GM18502 (cell line): ENCODE data around the gene GREM2.

ENCODE experiments used
- ATAC-seq: cut with Tn5 transposase; IDR thresholded peaks from one replicate; pipeline ENCODE4 v1.9.1; 2021; ENCODE audit warnings: mild to moderate bottlenecking; ENCODE audit not compliant: unreplicated experiment, poor library complexity

Gene GREM2

GRCh38 chr1:240567066-240567465 lies 44.9 kb downstream of the GREM2 start:
- ATAC-seq = no peak

DNA sequence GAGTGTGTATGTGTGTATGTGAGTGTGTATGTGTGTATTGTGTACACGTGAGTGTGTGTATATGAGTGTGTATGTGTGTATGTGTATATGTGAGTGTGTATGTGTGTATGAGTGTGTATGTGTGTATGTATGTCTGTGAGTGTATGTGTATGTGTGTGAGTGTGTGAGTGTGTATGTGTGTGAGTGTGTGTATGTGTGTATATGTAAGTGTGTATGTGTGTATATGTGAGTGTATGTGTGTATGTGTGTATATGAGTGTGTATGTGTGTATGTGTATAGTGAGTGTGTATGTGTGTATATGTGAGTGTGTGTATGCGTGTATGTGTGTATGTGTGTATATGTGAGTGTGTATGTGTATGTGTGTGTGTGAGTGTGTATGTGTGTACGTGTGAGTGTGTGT lies 49.2 kb downstream of the GREM2 start:
- no peak for ATAC-seq

GRCh38 chr1:240562111-240562590 lies 49.8 kb downstream of the GREM2 start:
- ATAC-seq = no peak

DNA sequence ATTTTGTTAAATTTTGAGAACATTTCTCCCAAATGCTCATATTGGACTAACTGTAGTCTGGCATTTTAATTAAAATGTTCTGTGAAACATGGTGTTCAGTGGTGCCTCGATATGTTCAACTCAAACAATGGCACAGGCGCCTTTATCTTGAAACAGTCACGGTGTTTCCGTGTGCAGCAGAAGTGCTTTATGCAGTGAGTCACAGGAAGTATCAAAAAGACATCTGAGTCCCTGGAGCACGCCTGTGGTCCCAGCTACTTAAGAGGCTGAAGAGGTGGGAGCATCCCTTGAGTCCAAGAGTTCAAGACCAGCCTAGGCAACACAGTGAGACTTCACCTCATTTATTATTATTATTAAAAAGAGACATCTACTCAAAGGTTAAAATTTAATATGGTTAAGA lies 52.2 kb downstream of the GREM2 start:
- no peak for ATAC-seq

GRCh38 chr1:240555524-240555923 lies 56.4 kb downstream of the GREM2 start:
- ATAC-seq = no peak

- ATAC-seq = no peak
Observed at GRCh38 chr1:240553351-240553750, 58.6 kb downstream of the GREM2 start.

GRCh38 chr1:240539769-240540414 lies 72.1 kb downstream of the GREM2 start:
- ATAC-seq = no peak

DNA sequence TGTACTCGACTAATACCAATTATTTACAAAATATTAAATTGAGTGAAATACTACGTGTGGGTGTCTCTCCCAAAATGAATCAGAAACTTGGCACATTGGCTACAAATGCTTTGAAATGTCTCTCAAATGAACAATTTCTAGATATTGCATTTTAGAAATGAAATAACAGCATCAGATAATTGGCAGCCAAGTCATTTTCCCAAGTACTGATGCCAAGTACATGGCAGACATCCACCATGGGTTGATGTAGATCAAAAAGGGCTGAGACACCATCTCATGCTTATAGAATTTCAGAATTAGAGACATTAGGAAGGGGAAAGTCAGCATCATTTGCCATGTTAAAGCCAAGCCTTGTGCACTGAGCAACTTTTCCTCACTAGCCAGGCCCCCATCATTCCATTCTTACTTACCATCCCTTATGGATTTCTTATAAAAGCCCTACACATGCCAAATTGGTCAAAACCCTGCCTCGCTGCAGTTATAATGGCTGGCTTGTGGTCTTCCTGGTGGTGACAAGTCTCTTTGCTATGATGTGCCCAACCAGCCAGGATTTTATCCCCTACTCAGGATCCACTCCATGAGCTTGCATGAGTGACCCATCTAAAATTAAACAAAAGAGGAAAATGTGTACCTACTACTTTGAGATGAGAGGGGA lies 73.1 kb downstream of the GREM2 start:
- no peak for ATAC-seq

GRCh38 chr1:240533154-240533780 lies 78.7 kb downstream of the GREM2 start:
- ATAC-seq = no peak

DNA sequence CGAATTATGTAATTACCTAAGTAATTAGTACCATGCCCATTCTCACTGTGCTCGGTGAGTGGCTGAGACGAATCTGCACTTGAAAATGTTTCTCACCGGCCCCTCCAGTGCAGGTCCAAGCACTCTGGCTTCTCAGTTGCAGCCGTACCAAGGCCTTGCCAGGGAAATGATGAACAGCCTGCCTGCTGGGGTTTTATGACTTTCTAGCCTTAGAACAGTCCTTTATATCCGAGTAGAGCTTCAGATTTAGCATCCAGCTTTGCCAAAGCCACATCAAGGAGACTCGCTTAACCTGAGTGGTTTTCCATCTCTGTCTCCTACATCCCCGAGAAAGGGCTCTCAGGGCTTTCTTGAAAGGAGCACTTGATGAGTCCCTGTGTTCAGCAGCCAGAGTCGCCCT lies 83.4 kb downstream of the GREM2 start:
- no peak for ATAC-seq

- no peak for ATAC-seq
Observed at GRCh38 chr1:240527086-240527485, 84.9 kb downstream of the GREM2 start.

DNA sequence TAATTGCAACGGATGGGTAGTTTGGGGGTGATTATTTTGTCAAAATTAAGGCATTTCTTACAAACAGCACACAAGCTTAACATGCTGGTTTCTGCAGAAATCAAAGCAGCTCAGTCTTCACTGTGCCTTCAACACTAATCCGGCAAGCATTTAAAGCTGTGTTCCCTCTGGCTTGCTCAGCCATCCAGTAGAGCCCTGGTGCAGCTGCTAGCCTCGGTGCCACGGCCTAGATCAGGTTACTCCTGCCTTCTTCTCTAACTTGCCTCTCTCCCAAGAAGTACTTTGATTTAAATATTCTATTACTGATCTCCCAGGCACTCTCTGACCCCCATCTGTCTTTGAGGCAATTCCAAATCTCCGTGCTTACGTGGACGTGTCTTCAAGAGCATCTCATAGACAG lies 85.6 kb downstream of the GREM2 start:
- no peak for ATAC-seq

DNA sequence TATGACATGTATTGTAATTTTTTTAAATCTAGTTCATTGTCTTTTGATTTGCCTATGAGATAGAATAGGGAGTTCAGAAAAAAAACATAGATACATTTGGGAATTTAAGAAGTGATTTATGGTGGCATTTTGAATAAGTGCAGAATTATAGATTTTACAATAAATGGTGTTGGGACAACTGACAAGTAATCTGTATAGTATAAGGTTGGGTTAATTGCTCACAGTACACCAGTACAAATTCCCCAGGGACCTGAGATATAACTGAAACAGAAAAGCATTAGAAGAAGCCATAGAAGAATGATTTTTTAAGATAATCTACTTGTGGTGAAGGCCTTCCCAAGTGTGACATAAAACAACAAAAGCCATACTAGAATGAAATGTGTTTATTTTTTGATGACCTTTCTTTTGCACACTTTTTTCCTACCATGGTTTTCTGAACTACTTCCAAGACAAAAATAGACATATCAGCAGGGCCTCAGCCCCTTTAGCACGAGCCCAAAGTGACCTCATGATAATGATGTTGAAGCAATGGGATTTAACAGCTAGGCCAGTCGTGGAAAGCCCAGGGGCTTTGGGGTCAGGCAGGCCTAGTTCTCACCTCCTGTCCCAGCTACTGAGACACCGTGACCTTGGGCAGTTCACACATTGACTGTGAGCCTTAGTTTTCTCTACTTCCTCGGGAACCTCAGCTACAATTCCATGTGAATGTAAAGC lies 87.4 kb downstream of the GREM2 start:
- no peak for ATAC-seq

DNA sequence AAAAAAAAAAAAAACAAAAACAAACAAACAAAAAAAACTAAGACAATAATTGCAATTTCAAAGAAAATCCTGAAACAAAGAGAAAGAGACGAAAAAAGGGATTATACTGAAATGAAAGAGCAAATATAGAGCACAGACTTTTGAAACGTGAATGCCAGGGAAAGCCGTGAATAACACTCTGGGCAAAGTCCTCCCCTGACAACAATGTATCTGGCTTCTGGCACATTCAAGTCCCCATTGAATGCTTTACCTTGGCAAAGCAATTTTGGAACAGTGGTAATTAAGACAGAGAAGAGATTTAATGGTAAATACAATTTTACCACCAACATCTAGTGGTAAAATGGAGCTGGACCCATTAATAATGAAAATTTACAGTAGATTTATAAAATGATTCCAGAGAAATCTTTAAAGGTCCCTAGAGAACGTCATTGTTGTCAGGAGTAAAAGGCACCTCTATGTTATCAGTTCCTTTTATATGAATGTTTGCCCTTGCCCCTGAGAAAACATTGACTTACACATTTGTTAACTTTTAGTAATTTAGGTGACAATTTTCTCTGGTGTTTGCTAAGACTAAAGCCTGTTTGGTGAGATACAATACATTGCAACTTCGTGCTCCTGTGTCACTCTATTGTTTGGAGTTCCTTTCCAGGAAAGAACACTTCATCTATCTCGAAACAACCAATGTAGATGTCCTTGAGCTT lies 89.7 kb downstream of the GREM2 start:
- no peak for ATAC-seq

DNA sequence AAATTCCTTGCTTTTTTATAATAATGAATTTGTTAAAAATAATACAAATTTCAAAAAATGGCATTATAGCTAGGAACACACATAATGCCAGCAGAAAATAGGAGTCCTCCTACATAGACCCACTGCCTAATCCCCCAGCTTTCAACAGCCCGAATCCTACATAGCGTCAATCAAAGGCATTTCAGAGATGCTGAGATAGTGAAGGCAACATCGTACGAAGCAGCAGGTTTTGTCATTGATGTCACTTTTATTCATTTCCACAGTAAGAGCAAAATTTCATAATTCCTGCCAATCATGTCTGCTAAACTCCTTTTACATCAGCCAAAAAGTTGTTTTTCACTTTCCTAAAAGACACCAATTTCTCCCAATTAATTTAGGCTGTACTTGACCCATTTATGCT lies 94.1 kb downstream of the GREM2 start:
- no peak for ATAC-seq

DNA sequence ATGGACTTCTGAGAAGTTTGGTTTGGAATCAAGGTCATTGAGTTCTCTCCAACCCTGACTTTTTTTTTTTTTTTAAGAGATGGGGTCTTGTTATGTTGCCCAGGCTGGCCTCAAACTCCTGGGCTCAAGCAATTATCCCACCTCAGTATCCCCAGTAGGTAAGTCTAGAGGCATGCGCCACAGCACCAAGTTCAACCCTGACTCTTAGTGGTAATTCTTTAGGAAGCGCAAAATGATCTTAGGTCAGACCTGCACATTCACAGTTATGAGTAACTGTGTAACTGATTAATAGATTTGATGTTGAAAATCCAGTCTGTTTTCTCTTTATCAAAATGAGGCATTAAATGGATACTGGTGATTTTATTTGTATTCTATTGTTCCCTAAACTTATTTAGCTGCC lies 95.9 kb downstream of the GREM2 start:
- ATAC-seq = no peak

- ATAC-seq = no peak
Observed at GRCh38 chr1:240515505-240515904, 96.5 kb downstream of the GREM2 start.

DNA sequence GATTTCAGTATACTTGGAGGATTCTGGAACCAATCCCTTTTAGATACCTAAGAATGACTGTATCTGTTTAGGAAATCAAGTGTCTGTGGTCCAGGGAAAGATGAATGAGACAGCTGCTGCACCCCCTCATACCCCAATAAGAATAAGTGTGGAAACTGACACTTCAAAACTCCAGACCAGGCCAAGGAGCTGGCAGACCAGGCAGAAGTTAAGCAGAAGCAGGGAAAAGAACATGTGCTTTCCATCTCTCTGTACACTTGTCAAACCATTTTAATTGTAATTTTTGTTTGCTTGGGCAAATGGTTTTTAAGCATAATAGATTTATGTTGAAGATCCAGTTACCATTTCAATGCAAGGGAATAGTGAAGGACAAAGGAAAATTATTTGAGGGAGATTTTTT lies 100.2 kb downstream of the GREM2 start:
- ATAC-seq = no peak

- no peak for ATAC-seq
Observed at GRCh38 chr1:240508950-240509349, 103.0 kb downstream of the GREM2 start.

- ATAC-seq = no peak
Observed at GRCh38 chr1:240508201-240508600, 103.8 kb downstream of the GREM2 start.
